ENCODE data around the gene PTPRG. TPM values are rescaled to one million over a fixed set of nuclear protein-coding genes. Genes with fewer than 3 reads are reported as not detected.

PTPRG gene
- total and polyA plus RNA-seq, 10 of the 15 experiments (the other 5 are each of a cell fraction or from before 2014, with no cell fraction given): 0.29 to 20.7 (median 1.4) TPM

DNA sequence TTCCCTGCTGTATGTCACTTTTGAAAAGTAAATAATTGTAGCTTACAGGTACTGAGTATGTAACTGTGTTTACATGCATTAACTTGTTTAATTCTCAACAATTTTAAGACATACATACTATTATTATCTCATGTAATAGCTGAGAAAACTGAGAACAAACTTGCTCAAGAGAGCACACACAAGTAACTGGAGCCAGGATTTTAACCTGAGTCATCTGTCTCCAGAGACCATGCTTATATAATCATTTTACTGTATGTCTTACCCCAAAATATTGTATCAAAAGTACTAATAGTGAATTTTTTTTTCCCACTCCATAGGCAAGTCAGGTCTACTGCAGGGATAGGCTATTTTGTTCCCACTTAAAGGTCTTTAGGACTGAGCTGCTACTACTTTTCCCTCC lies 716.6 kb downstream of the PTPRG start:
- no peaks in the 10 kb centered on the region for H3K4me1 ChIP-seq (ENCODE audit: control insufficient read depth, insufficient read depth, low read length)
- DNase-seq (ENCODE audit: low read depth, low spot score): no peak
- no peaks in the 10 kb centered on the region for H3K9me3 ChIP-seq (replicated peaks; ENCODE audit: control insufficient read depth, insufficient read depth, low read length)
- intact Hi-C loops (cut with micrococcal nuclease; ENCODE audit: unreplicated experiment) (no loop called here), in situ Hi-C loops (cut with MboI) (no loop called here)
- no peak overlapping the region for H2AFZ ChIP-seq (ENCODE audit: control insufficient read depth, low read depth, low read length)
- H3K27ac ChIP-seq (ENCODE audit: control insufficient read depth, insufficient read depth): no peak overlapping the region
- ChIA-PET SMC1A (ENCODE audit: uncharacterized antibody, unreplicated experiment) (interaction anchor here (2.1 kb wide), 1 partner anchor 11 kb away, joined by 8 read pairs; no protein-coding TSS in a partner anchor), CTCF (interaction anchor here (1.0 kb wide), 1 partner anchor 9 kb away, joined by 5 read pairs; no protein-coding TSS in a partner anchor), POLR2A (interaction anchor here (0.6 kb wide), 1 partner anchor 35 kb away, joined by 3 read pairs; no protein-coding TSS in a partner anchor), RAD21 (ENCODE audit: unreplicated experiment) (no interaction called here)
- no peaks in the 10 kb centered on the region for H4K20me1 ChIP-seq (ENCODE audit: control insufficient read depth, insufficient read depth)
- no peak overlapping the region for H3K4me3 ChIP-seq
- FAIRE-seq: no peak
- BruUV-seq (replicated peaks): no TSS peak
- no peaks in the 10 kb centered on the region for H3K27me3 ChIP-seq (replicated peaks in 1 of 2; ENCODE audit: control insufficient read depth in 2 of 2, insufficient read depth in 2 of 2, low read length in 1 of 2)
- no peaks in the 10 kb centered on the region for H3K79me2 ChIP-seq (ENCODE audit: control insufficient read depth, insufficient read depth, low read length)
- H3K4me2 ChIP-seq (ENCODE audit: control insufficient read depth, insufficient read depth): no peak overlapping the region
- ATAC-seq: no peak
- H3K9ac ChIP-seq (ENCODE audit: control insufficient read depth, insufficient read depth, low read length): no peak overlapping the region
- no peaks in the 10 kb centered on the region for H3K36me3 ChIP-seq (ENCODE audit: control insufficient read depth in 2 of 2, insufficient read depth in 2 of 2, low read length in 1 of 2)
- TF ChIP-seq DPF2 (IDR thresholded peaks at IDR 0.05): no peak
- TF ChIP-seq GABPA (IDR thresholded peaks at IDR 0.05; ENCODE audit: low read depth): no peak
- TF ChIP-seq, protein P1, sequence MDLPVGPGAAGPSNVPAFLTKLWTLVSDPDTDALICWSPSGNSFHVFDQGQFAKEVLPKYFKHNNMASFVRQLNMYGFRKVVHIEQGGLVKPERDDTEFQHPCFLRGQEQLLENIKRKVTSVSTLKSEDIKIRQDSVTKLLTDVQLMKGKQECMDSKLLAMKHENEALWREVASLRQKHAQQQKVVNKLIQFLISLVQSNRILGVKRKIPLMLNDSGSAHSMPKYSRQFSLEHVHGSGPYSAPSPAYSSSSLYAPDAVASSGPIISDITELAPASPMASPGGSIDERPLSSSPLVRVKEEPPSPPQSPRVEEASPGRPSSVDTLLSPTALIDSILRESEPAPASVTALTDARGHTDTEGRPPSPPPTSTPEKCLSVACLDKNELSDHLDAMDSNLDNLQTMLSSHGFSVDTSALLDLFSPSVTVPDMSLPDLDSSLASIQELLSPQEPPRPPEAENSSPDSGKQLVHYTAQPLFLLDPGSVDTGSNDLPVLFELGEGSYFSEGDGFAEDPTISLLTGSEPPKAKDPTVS (IDR thresholded peaks at IDR 0.05; ENCODE audit: low read depth, low read length): no peak
- TF ChIP-seq, protein P2, sequence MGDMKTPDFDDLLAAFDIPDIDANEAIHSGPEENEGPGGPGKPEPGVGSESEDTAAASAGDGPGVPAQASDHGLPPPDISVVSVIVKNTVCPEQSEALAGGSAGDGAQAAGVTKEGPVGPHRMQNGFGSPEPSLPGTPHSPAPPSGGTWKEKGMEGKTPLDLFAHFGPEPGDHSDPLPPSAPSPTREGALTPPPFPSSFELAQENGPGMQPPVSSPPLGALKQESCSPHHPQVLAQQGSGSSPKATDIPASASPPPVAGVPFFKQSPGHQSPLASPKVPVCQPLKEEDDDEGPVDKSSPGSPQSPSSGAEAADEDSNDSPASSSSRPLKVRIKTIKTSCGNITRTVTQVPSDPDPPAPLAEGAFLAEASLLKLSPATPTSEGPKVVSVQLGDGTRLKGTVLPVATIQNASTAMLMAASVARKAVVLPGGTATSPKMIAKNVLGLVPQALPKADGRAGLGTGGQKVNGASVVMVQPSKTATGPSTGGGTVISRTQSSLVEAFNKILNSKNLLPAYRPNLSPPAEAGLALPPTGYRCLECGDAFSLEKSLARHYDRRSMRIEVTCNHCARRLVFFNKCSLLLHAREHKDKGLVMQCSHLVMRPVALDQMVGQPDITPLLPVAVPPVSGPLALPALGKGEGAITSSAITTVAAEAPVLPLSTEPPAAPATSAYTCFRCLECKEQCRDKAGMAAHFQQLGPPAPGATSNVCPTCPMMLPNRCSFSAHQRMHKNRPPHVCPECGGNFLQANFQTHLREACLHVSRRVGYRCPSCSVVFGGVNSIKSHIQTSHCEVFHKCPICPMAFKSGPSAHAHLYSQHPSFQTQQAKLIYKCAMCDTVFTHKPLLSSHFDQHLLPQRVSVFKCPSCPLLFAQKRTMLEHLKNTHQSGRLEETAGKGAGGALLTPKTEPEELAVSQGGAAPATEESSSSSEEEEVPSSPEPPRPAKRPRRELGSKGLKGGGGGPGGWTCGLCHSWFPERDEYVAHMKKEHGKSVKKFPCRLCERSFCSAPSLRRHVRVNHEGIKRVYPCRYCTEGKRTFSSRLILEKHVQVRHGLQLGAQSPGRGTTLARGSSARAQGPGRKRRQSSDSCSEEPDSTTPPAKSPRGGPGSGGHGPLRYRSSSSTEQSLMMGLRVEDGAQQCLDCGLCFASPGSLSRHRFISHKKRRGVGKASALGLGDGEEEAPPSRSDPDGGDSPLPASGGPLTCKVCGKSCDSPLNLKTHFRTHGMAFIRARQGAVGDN (IDR thresholded peaks at IDR 0.05): no peak
- no peak for TF ChIP-seq STAT3 (IDR thresholded peaks at IDR 0.05; ENCODE audit: low read depth, low read length)
- TF ChIP-seq, protein P3, sequence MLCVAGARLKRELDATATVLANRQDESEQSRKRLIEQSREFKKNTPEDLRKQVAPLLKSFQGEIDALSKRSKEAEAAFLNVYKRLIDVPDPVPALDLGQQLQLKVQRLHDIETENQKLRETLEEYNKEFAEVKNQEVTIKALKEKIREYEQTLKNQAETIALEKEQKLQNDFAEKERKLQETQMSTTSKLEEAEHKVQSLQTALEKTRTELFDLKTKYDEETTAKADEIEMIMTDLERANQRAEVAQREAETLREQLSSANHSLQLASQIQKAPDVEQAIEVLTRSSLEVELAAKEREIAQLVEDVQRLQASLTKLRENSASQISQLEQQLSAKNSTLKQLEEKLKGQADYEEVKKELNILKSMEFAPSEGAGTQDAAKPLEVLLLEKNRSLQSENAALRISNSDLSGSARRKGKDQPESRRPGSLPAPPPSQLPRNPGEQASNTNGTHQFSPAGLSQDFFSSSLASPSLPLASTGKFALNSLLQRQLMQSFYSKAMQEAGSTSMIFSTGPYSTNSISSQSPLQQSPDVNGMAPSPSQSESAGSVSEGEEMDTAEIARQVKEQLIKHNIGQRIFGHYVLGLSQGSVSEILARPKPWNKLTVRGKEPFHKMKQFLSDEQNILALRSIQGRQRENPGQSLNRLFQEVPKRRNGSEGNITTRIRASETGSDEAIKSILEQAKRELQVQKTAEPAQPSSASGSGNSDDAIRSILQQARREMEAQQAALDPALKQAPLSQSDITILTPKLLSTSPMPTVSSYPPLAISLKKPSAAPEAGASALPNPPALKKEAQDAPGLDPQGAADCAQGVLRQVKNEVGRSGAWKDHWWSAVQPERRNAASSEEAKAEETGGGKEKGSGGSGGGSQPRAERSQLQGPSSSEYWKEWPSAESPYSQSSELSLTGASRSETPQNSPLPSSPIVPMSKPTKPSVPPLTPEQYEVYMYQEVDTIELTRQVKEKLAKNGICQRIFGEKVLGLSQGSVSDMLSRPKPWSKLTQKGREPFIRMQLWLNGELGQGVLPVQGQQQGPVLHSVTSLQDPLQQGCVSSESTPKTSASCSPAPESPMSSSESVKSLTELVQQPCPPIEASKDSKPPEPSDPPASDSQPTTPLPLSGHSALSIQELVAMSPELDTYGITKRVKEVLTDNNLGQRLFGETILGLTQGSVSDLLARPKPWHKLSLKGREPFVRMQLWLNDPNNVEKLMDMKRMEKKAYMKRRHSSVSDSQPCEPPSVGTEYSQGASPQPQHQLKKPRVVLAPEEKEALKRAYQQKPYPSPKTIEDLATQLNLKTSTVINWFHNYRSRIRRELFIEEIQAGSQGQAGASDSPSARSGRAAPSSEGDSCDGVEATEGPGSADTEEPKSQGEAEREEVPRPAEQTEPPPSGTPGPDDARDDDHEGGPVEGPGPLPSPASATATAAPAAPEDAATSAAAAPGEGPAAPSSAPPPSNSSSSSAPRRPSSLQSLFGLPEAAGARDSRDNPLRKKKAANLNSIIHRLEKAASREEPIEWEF (IDR thresholded peaks at IDR 0.05; ENCODE audit: insufficient replicate concordance, low read depth, low read length): no peak
- no peak for TF ChIP-seq SPI1 (IDR thresholded peaks at IDR 0.05; ENCODE audit: borderline replicate concordance, insufficient read depth, low read depth, low read length)
- TF ChIP-seq, protein P4, sequence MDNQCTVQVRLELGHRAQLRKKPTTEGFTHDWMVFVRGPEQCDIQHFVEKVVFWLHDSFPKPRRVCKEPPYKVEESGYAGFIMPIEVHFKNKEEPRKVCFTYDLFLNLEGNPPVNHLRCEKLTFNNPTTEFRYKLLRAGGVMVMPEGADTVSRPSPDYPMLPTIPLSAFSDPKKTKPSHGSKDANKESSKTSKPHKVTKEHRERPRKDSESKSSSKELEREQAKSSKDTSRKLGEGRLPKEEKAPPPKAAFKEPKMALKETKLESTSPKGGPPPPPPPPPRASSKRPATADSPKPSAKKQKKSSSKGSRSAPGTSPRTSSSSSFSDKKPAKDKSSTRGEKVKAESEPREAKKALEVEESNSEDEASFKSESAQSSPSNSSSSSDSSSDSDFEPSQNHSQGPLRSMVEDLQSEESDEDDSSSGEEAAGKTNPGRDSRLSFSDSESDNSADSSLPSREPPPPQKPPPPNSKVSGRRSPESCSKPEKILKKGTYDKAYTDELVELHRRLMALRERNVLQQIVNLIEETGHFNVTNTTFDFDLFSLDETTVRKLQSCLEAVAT (IDR thresholded peaks at IDR 0.05): no peak
- TF ChIP-seq WRNIP1 (IDR thresholded peaks at IDR 0.05; ENCODE audit: borderline replicate concordance, low read depth, low read length): no peak
- TF ChIP-seq ESRRA (IDR thresholded peaks at IDR 0.05; ENCODE audit: low read length): no peak
- TF ChIP-seq NFYA (IDR thresholded peaks at IDR 0.05; ENCODE audit: borderline replicate concordance, low read depth, low read length): no peak
